HG02763 (cell line): ENCODE results near the gene PDGFRB.

Source experiments
- ATAC-seq: cut with Tn5 transposase; IDR thresholded peaks from one replicate; pipeline ENCODE4 v1.9.1; 2021; ENCODE audit warnings: mild to moderate bottlenecking, moderate library complexity; ENCODE audit not compliant: unreplicated experiment

PDGFRB gene

DNA sequence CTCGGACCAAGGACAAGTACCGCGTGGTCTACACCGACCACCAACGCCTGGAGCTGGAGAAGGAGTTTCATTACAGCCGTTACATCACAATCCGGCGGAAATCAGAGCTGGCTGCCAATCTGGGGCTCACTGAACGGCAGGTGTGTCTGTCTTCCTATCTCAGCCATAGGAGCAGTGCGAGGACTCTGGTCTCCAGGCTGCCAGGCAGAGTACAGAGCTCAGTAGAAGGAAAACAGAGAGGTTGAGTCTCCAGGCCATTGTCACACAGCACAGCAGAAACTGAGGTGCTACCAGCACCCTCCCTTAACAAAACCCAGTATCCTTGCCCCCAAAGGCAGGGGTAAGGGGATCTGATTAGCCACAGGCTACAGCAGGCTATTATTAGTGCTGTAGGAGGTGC lies 27.1 kb upstream of the PDGFRB start:
- no peak for ATAC-seq

DNA sequence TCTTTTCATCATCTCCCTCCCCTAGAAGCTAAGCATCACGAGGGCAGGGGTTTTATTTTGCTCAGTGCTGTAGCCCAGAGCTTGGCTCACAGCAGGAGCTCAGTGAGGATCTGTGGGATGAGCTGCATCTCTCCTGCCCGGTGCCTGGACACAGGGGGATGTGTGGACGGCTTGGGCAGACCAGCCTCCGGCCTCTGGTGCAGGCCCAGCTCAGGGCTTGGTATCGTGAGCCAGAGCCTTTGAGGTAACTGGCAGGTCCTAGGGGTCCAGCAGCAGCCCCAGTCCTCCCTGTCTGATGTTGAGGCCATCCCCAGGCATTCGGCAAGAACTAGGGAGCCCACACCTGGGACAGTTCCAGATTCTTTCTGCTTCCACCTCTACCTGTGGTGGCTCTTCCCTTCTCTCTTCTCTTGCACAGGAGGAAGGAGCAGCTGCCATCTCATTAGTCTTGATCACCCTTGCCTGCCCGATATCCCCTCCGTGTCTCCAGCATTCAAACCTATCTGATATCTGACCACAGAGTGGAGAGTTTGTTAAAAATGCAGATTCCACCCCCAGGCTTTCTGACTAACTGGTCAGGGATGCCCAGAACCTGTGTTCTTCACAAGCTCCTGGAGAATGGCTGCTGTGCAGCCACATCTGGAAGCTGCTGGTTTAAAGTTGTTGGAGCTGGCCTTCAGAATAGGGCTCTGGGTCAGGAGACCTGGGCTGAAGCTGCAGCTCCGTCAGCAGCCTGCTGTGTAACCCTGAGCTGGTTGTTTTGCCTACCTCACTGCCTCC lies 26.3 kb upstream of the PDGFRB start:
- ATAC-seq: no peak

DNA sequence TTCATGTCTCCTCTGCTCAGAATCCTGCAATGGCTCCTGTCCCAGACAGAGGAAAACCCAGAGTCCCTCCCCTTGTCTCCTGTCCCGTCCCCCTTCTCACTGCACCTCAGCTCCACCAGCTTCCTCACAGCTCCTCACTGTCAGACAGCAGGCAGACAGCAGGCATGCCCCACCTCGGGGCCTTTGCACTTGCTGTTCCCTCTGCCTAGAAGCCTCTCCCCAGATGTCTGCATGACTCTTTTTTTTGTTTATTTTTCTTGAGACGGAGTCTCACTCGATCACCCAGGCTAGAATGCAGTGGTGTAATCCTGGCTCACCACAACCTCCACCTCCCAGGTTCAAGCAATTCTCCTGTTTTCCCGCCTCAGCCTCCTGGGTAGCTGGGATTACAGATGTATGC lies 25.4 kb upstream of the PDGFRB start:
- no peak for ATAC-seq

DNA sequence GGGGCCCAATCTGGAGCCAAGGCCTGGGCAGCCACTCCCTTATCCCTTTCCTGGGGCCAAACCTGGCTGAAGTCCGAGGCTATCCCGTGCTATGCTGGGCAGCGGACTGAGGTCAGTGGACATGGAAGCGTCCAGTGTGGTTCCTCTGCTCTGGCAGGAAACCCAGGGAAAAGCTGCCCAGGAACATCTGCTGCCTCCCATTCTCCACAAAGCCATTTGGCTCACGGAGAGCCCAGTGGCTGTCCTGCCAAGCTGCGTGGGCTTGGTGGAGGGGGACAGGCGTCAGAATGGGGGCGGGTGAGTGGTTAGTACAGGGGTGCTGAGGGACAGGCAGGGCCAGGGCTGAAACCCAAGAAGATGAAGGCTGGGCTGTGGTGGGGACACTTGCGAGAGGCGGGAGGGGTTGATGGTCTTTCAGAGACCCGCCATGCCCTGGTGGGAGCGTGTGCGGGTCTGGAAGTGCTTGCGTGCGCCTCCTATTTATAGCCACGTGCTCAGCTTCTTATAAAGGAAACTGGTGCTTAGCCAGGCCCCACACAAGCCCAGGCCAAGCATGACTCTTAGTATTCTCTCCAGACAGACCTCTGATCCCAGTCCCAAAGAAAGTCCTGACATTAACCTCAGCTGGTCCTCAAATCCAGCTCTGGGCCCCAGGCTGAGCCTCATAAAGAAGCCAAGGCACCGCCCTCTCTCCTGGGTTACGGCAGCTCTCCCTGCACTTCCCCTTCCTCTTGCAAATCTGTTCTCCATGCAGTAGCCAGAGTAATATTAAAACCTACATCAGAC lies 24.8 kb upstream of the PDGFRB start:
- no peak for ATAC-seq

DNA sequence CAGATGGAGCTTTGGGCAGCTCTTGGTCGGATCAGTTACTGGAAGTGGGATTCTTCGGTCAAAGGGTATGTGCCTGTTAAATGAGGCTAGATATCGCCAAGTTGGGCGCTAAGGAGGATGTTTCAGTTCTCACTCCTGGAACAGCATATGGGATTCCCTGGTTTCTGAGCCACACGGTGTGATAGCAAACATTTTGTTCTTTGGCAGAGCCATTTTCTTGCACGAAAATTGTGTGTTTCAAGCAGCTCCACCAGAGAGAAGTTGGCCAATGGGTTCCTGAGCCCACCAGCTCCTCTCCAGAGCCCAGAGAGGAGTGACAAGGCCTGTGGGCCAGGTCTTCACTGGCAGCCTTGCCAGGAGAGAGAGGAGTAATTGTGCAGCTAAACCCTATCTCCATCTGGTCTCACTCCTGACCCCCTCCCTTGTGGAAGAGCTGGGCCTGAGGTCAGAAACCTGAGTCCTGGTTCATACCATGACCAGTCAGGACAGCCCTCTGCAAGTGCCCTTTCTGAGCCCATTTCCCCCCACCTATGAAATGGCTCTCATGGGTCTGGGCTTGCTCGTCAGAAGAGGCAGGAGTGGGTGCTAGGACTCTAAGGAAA lies 23.5 kb upstream of the PDGFRB start:
- no peak for ATAC-seq

DNA sequence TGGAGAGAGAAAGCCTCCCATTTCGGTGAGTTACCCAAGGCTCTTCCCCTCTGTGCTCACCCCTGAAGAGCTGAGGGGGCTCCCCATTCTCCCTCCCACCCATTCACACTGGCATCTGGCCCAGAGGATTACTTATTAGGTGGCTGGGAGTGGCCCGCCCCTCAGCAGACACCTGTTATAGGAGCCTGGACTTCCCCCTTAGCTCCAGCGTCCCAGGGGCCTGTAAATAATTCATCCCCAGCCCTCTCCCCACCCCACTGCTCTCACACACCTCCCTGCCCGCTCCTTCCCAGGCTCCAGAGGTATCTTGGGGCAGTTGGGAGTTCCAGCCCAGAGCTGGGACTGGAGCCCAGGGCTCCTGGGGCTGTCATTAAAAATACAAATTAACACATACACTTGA lies 22.6 kb upstream of the PDGFRB start:
- no peak for ATAC-seq

DNA sequence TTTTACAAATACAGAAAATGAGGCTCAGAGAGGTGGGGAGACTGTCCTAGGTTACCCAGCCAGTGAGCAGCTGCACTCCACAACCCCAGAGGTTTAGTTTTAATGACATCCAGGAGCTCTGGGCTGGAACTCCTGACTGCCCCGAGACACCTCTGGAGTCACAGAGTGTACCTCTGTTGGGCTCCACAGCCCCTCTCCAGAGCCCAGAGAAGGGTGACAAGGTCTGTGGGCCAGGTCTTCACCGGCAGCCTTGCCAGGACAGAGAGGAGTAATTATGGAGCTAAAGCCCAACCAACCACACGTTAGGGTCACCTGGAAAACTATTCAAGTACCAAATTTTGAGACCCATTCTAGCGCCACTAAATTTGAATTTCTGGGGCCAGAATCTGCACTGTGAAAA lies 22.1 kb upstream of the PDGFRB start:
- ATAC-seq: no peak

DNA sequence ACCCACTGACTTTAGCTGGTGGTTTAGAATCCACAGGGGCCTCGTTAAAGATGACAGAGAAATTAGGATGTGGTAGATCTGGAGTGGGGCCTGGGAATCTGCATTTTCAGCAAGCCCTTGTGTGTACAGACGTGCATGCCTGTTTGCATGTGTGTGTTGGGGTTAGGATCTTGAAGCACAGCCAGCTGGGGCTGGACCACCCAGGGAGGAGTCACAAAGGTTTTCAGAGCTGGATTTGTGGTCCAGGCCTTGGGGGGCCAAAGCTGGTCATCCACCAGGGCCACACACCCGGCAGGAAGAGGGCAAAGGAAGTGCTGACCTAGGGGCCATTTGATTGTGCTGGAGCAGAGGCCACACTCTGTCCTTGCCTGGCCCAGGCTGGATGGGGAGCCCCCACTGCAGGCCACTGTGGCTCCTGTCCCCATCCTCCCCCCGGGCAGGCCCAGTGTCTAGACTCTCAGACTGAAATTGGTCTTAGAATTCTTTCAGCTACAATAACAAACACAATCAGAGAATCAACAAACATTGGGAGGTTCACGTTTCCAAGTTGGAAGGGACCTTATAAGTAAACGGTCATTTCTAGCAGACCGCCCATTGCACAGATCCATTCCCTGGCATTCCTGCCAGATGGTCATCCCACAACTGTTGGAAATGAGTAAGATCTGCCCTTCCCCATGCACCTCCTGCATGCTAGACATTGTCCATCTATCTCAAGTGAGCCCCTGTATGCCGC lies 21.3 kb upstream of the PDGFRB start:
- ATAC-seq: no peak

DNA sequence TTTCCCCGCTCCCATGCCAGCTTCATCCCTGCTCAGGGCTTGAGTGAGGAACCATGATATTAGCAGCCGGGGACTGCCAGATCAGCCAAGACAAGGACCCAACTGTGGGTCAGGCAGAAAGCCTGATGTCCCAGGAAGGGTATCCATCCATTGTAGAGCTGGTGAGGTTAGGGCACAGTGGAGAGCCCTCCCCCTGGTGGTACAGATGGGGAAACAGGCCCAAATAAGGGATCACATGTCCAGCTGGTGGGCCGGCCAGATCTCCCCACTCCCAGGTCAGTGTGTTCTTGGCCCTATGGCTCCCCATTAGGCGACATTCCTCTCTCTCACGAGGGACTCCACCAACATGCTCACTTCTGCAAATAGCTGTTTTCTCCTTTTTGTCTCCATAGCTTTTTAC lies 19.9 kb upstream of the PDGFRB start:
- no peak for ATAC-seq

DNA sequence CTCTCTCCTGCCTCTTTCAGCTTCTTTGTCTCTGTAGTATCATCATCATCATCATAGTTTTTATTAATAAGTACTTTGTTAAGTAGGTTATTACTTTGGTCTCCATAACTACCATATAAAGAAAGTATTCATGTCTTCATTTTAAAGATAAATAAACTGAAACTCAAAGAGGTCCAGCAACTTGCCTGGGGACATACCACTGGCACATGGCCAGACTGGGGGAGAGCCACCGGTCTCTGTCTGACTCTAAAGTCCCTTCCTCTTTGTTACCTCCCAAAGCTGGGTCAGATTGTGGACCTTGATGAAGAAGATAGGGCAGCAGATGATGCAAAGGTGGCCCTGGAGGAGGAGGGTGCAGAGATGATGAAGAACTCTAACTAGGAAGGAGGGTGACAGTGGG lies 19.4 kb upstream of the PDGFRB start:
- no peak for ATAC-seq

DNA sequence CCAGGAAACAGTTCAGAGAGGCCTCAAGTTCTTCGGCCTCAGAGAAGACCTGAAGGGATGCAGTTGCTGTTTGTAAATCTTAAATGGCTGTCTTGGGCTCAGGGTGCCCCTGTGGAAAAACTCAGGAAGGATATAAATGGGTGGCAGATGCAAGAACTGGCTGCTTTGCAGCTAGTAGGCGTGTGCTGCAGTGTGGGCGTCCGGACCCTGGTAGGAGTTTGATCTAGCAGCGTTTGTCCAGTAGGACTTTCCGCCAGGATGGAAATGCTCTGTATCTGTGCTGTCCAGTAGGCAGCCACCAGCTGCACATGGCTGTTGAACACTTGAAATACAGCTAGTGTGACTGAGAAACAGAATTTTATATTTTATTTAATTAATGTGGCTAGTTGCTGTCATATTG lies 18.6 kb upstream of the PDGFRB start:
- ATAC-seq: no peak

DNA sequence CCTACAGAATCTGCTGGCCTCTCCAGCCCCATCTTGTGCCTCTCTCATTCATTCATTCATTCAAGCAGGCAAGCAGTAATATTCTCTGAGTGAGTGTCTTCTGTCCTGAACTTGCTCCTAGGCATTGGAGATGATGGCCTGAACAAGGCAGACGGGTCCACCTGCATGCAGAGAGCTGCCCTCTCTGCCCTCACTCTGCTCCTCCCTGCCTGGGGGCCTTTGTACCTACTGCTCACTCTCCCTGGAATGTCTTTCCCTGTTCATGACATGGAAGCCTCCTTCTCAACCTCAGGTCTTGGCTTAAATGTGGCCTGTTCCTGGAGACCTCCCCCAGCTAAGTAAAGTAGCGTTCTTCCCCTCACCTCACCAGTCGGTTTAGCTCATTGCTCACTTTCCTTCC lies 17.5 kb upstream of the PDGFRB start:
- ATAC-seq: no peak

DNA sequence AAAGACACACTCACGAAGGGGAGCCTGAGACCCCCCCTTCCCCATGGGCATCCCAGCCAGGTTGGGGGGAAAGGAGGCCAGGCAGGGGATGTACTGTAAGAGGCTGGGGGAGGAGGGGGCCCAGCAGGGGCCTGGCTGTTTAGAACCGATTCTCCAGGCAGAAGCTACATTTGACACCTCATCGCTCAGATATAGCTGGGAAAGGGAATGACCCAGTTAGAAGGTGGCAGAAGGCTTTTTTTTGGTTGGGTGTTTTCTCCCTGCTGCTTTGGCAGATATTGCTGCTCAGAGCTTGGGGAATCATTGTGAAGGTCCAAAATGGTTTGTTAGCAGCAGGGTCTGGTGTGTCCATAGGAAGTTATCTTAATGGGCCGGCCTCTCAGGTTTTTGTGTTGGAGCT lies 16.9 kb upstream of the PDGFRB start:
- ATAC-seq: no peak

DNA sequence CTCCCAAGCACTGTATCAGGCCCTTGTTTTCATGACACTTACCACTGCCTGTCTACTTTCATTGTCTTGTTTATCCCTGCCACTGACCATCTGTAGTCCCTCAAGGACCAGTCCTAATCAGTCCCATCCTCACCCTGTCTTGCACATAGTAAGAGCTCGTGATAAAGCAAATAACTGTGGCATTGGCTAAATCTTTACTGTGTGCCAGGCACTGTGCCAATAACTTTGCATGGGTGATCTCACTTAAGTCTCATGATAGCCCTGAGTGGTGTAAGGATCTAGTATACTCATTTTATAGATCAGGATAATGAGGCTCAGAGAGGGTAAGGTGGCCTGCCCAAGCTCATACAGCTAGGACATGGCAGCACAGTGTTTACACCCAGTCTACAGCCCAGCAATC lies 16.5 kb upstream of the PDGFRB start:
- no peak for ATAC-seq

DNA sequence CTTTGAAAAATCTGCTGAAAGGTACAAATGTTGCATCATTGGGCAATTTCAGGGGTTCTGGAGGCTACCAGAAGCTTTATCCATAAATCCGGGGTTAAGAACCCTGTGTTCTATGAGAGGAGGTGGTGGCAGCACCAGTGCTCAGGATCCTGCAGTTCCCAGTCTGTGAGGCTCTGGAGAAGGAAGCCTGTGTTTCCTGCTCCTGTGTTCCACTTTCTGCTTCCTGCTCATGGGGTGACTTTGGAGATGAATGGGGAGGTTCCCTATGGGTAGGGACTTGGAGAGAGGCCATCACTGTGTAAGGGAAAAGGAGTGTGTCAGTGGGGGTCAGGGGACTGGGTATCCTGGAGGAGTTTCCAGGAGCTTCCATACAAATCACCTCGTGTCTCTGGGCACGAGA lies 13.2 kb upstream of the PDGFRB start:
- ATAC-seq: no peak

DNA sequence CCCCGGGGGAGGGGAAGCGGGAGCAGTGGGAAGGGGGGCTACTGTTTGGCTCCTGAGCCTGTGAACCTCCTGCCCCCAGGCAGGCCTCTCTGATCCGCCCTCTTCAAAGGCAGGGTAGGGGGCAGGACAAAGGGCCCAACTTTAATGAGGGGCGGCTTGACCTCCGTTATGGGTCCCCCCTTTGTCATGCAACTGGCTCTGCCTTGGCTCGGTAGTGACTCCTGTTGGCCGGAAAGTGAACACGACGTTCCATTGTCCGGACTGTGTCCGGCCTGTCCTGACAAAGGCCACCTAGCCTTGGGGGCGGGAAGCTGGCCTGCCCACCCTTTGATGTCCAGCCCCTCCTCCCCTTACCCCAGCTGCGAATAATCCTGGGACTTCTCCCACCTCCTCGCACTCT lies 12.3 kb upstream of the PDGFRB start:
- no peak for ATAC-seq

DNA sequence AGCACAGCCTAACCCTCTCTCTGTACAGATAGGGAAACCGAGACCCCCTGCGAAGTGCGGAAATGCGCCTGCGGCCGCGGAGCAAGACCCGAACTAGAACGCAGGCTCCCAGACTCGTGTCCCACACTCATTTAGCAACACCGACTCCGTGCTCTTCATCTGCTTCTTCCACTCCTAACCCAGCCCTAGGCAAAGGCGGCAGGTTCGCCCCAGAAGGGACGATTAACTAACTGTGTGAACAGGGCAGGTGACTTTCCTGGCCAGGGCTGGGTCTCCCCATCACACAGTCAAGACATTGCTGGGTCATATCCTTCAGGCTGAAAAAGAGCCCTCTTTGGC lies 11.8 kb upstream of the PDGFRB start:
- no peak for ATAC-seq

DNA sequence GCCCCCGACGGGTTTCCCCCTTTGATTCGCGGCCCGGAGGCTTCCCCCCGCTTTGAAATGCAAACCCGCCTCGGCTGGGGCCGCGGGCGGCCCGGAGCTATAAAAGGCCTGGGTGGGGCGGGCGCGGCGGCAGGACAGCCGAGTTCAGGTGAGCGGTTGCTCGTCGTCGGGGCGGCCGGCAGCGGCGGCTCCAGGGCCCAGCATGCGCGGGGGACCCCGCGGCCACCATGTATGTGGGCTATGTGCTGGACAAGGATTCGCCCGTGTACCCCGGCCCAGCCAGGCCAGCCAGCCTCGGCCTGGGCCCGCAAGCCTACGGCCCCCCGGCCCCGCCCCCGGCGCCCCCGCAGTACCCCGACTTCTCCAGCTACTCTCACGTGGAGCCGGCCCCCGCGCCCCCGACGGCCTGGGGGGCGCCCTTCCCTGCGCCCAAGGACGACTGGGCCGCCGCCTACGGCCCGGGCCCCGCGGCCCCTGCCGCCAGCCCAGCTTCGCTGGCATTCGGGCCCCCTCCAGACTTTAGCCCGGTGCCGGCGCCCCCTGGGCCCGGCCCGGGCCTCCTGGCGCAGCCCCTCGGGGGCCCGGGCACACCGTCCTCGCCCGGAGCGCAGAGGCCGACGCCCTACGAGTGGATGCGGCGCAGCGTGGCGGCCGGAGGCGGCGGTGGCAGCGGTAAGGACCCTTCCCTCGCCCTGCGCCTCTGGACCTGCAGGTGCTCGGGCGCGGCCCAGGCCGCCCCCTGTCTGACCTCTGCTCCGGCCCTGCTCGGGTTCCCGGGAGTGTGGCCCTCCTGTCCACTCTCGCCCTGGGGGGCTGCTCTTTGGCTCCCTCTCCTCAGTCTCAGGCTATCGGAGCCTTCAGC lies 11.2 kb upstream of the PDGFRB start, which contains the start of gene CDX1:
Gene CDX1, plus strand, starts transcription at position 129 of the 862 bp plus-strand sequence. Its CDS starts 99 bp downstream, at position 228.
- no peak for ATAC-seq

DNA sequence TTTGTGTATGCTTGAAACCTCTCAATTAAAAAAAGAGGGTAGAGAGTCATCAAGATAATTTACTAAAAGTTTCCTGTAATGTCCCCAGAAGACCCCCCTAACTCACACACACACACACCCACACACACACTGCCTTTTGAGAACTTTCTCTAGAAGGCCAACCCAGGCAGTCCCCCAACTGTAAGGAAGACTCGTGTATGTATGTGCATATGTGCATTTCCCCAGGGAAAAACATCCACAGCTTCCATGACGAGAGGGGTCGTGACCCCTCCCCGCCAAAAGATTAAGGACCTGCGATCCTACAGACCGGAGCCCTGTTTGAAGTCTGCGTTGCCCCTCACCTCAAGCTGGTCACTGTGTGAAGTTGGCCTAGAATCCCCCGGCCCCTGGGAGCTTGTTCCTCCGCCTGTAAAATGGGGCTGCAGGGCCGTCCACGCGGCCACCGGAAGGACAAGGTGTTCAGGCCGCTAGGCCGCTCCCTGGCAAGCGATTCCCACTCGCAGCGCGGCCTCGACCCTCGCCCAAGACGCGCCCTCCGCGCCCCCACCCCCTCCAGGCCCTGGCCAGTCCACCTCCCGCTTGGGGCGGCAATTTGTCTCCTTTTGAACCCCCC lies 10.5 kb upstream of the PDGFRB start:
- ATAC-seq: no peak
